Erythroblast (primary cell): ENCODE data around the gene MAPK14.

Source experiments
- GATA1 ChIP-seq: IDR thresholded peaks from 2 replicates; pipeline ENCODE4 v1.6.1; 2011; ENCODE audit warnings: low read depth, mild to moderate bottlenecking, control low read depth, low read length, moderate library complexity
- POLR2A ChIP-seq: IDR thresholded peaks from 2 replicates; pipeline ENCODE4 v1.6.1; 2011; ENCODE audit warnings: mild to moderate bottlenecking, low read length

GRCh38 chr6:36094238-36094637, 66.6 kb downstream of the MAPK14 start:
- TF ChIP-seq POLR2A = no peak
- TF ChIP-seq GATA1 = no peak
